SK-N-SH (cell line): Measurements from ENCODE around the gene IQUB. TPM values are rescaled to one million over a fixed set of nuclear protein-coding genes. Genes with fewer than 3 reads are reported as not detected.

Source experiments
- CTCF ChIA-PET: fragments of 300-600, 350-600 bp; formaldehyde crosslinking; extraction: SDS; loops from one replicate; lab custom pipeline; 2021; lab: Yijun Ruan, JAX
- POLR2A ChIA-PET: fragments of 350-600 bp; sonication (Branson Sonifier 250); formaldehyde crosslinking; extraction: SDS; loops from one replicate; lab custom pipeline; 2020; ENCODE audit warnings: antibody characterized with exemption, inconsistent platforms; lab: Yijun Ruan, JAX
- DNase-seq: peaks from one replicate; pipeline ENCODE4 v3.0.0; 2012
- H2AFZ ChIP-seq: fragments of 200-600 bp; sonication (generic); 2 replicates; pipeline ENCODE4 v1.8.1; 2016; ENCODE audit warnings: antibody characterized with exemption, mild to moderate bottlenecking, low read depth
- H3F3A ChIP-seq: fragments of 200-600 bp; sonication (generic); replicated peaks from 2 replicates; pipeline ENCODE3; 2016; ENCODE audit warnings: antibody characterized with exemption, mild to moderate bottlenecking; ENCODE audit not compliant: insufficient read depth
- H3K27ac ChIP-seq, 2 experiments: fragments of 200-500 bp in 1 of 2; fragments of 200-600 bp in 1 of 2; sonication (Bioruptor generic) in 1 of 2; sonication (generic), shearing (Covaris generic) in 1 of 2; 2 replicates each; pipeline versions ENCODE4 v1.5.1 to v1.6.1; 2014 to 2016; ENCODE audit warnings: low read depth in 2 of 2, inconsistent platforms in 1 of 2, low read length in 1 of 2, mild to moderate bottlenecking in 1 of 2, mixed read lengths in 1 of 2
- H3K27me3 ChIP-seq: fragments of 200-600 bp; sonication (generic), shearing (Covaris generic); 2 replicates; pipeline ENCODE4 v1.6.1; 2016; ENCODE audit warnings: mixed run types; ENCODE audit not compliant: insufficient read depth
- H3K36me3 ChIP-seq, 2 experiments: fragments of 200-500 bp in 1 of 2; fragments of 200-600 bp in 1 of 2; sonication (Bioruptor generic) in 1 of 2; sonication (generic) in 1 of 2; replicated peaks in 1 of 2; 2 replicates each; pipeline versions ENCODE3 to v1.5.1; 2014 to 2016; ENCODE audit warnings: low read length in 1 of 2, mild to moderate bottlenecking in 1 of 2; ENCODE audit not compliant: insufficient read depth in 2 of 2, control insufficient read depth in 1 of 2
- H3K4me1 ChIP-seq, 2 experiments: fragments of 200-500 bp in 1 of 2; fragments of 200-600 bp in 1 of 2; sonication (Bioruptor generic) in 1 of 2; sonication (generic), shearing (Covaris generic) in 1 of 2; 2 replicates each; pipeline versions ENCODE4 v1.5.1 to v1.6.1; 2014 to 2016; ENCODE audit warnings: low read depth in 1 of 2, low read length in 1 of 2, mixed run types in 1 of 2; ENCODE audit not compliant: insufficient read depth in 2 of 2, control insufficient read depth in 1 of 2
- H3K4me2 ChIP-seq: fragments of 200-600 bp; sonication (generic), shearing (Covaris generic); 2 replicates; pipeline ENCODE4 v1.6.1; 2017; ENCODE audit warnings: mixed run types
- H3K4me3 ChIP-seq, 2 experiments: fragments of 200-500 bp in 1 of 2; fragments of 200-600 bp in 1 of 2; sonication (Bioruptor generic) in 1 of 2; sonication (generic), shearing (Covaris generic) in 1 of 2; 2 replicates each; pipeline versions ENCODE4 v1.5.1 to v1.8.1; 2014 to 2016; ENCODE audit warnings: low read depth in 2 of 2, inconsistent platforms in 1 of 2, low read length in 1 of 2, mild to moderate bottlenecking in 1 of 2, mixed read lengths in 1 of 2, moderate library complexity in 1 of 2
- H3K79me2 ChIP-seq: fragments of 200-600 bp; sonication (generic); 2 replicates; pipeline ENCODE4 v1.8.1; 2017; ENCODE audit warnings: mild to moderate bottlenecking; ENCODE audit not compliant: insufficient read depth
- H3K9ac ChIP-seq: fragments of 200-600 bp; sonication (generic); 2 replicates; pipeline ENCODE4 v1.6.1; 2017; ENCODE audit warnings: mixed run types
- H3K9me2 ChIP-seq: fragments of 200-600 bp; sonication (generic); 2 replicates; pipeline ENCODE4 v1.6.1; 2017; ENCODE audit warnings: mixed run types
- H3K9me3 ChIP-seq: fragments of 200-600 bp; sonication (generic); 2 replicates; pipeline ENCODE4 v1.6.1; 2017; ENCODE audit warnings: mixed run types, mild to moderate bottlenecking, moderate library complexity
- H4K20me1 ChIP-seq: fragments of 200-600 bp; sonication (generic); 2 replicates; pipeline ENCODE4 v1.6.1; 2017; ENCODE audit warnings: mild to moderate bottlenecking, mixed run types; ENCODE audit not compliant: insufficient read depth
- CHD2 ChIP-seq: fragments of 150-350 bp; IDR thresholded peaks from 2 replicates; pipeline ENCODE4 v1.6.1; 2018; ENCODE audit warnings: low read length; ENCODE audit not compliant: partially characterized antibody
- EZH2phosphoT487 ChIP-seq: fragments of 200-600 bp; sonication (generic); IDR thresholded peaks from 2 replicates; pipeline ENCODE4 v1.6.1; 2017; ENCODE audit warnings: low read depth, mixed run types, mild to moderate bottlenecking, antibody characterized with exemption, moderate library complexity, borderline replicate concordance
- FOSL2 ChIP-seq: IDR thresholded peaks from 2 replicates; pipeline ENCODE4 v1.4.0; 2012; ENCODE audit warnings: low read depth, mild to moderate bottlenecking, moderate library complexity, borderline replicate concordance
- FOXJ3 ChIP-seq: sonication (generic); formaldehyde crosslinking; IDR thresholded peaks from 2 replicates; pipeline ENCODE4 v1.5.1; 2020; ENCODE audit warnings: mild to moderate bottlenecking, missing genetic modification reagents
- GABPA ChIP-seq: IDR thresholded peaks from 2 replicates; pipeline ENCODE4 v1.4.0; 2012; ENCODE audit warnings: low read depth, mild to moderate bottlenecking
- GATA2 ChIP-seq: sonication (generic); formaldehyde crosslinking; IDR thresholded peaks from 2 replicates; pipeline ENCODE4 v1.5.0; 2020; ENCODE audit warnings: mild to moderate bottlenecking, missing genetic modification reagents
- JUND ChIP-seq: IDR thresholded peaks from 2 replicates; pipeline ENCODE4 v1.4.0; 2012
- NRF1 ChIP-seq: IDR thresholded peaks from 2 replicates; pipeline ENCODE4 v1.6.1; 2012; ENCODE audit warnings: low read depth, mild to moderate bottlenecking, low read length
- RAD21 ChIP-seq: IDR thresholded peaks from 2 replicates; pipeline ENCODE4 v1.6.1; 2012; ENCODE audit warnings: mild to moderate bottlenecking, low read length
- RFX5 ChIP-seq: IDR thresholded peaks from 2 replicates; pipeline ENCODE4 v1.6.1; 2012; ENCODE audit warnings: mild to moderate bottlenecking, improper control_type of control experiment, low read length
- RXRA ChIP-seq: IDR thresholded peaks from 2 replicates; pipeline ENCODE4 v1.4.0; 2012; ENCODE audit warnings: low read depth, mild to moderate bottlenecking, borderline replicate concordance
- SIN3A ChIP-seq: IDR thresholded peaks from 2 replicates; pipeline ENCODE4 v1.6.1; 2012; ENCODE audit warnings: low read depth, mild to moderate bottlenecking, low read length, moderate library complexity, borderline replicate concordance
- SMC3 ChIP-seq: IDR thresholded peaks from 2 replicates; pipeline ENCODE4 v1.6.1; 2012; ENCODE audit warnings: low read depth, low read length, improper control_type of control experiment
- TCF12 ChIP-seq: IDR thresholded peaks from 2 replicates; pipeline ENCODE4 v1.4.0; 2012
- YY1 ChIP-seq: IDR thresholded peaks from 2 replicates; pipeline ENCODE4 v1.4.0; 2012; ENCODE audit warnings: low read depth, mild to moderate bottlenecking
- WGBS: methylation state at CpG from one replicate; pipeline ENCODE4 v1.1.6; 2017; ENCODE audit warnings: low lambda C conversion rate; 5-methylcytosine and 5-hydroxymethylcytosine counted together
- polyA plus RNA-seq, 3 experiments: library from polyadenylated mRNA; depleted of rRNA; stranded (reverse); fragments of >200 nt; gene quantifications; 2 replicates each; pipeline ENCODE4 v1.2.3, GENCODE V29; 2012
- TF ChIP-seq, protein P1 (sequence below): IDR thresholded peaks from 2 replicates; pipeline ENCODE4 v1.6.1; 2012; ENCODE audit warnings: mild to moderate bottlenecking, low read depth, low read length, moderate library complexity
- TF ChIP-seq, protein P2 (sequence below): IDR thresholded peaks from 2 replicates; pipeline ENCODE4 v1.4.0; 2012; ENCODE audit warnings: low read depth, borderline replicate concordance
- TF ChIP-seq, protein P3 (sequence below): IDR thresholded peaks from 2 replicates; pipeline ENCODE4 v1.4.0; 2012; ENCODE audit warnings: low read depth
- TF ChIP-seq, protein P4 (sequence below): IDR thresholded peaks from 2 replicates; pipeline ENCODE4 v1.4.0; 2012; ENCODE audit warnings: low read depth, borderline replicate concordance
- TF ChIP-seq, protein P5 (sequence below): fragments of 200-600 bp; sonication (generic); IDR thresholded peaks from 2 replicates; pipeline ENCODE4 v1.6.1; 2017; ENCODE audit warnings: antibody characterized with exemption, mild to moderate bottlenecking, moderate library complexity
- TF ChIP-seq, protein P6 (sequence below): fragments of 150-350 bp; IDR thresholded peaks from 2 replicates; pipeline ENCODE4 v1.6.1; 2017; ENCODE audit warnings: antibody characterized with exemption, low read length, low read depth, borderline replicate concordance
- TF ChIP-seq, protein P7 (sequence below): IDR thresholded peaks from 2 replicates; pipeline ENCODE4; 2012

IQUB gene
- polyA plus RNA-seq, 1 of the 3 experiments (the other 2 are of a cell fraction) = 0.10 TPM

DNA sequence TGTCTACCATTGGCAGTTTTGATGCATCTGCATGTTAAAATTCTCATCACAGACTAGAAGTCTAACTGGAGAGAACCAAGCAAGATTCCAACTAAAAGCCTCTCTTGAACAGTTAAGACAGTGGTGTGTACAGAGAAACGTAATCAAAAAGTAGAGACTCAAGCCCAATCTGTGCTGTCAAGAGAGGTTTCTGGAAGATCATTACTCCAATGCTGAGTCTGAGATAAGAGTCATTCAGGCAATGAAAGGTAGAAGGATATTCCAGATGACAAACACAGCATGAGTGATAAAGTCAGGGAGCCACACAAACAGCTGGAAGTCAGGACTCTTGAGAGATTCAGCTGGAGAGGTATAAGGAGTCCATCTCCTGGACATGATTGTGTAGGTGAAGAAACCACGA, 48.7 kb downstream of the IQUB start (continued):
- TF ChIP-seq, protein P1, sequence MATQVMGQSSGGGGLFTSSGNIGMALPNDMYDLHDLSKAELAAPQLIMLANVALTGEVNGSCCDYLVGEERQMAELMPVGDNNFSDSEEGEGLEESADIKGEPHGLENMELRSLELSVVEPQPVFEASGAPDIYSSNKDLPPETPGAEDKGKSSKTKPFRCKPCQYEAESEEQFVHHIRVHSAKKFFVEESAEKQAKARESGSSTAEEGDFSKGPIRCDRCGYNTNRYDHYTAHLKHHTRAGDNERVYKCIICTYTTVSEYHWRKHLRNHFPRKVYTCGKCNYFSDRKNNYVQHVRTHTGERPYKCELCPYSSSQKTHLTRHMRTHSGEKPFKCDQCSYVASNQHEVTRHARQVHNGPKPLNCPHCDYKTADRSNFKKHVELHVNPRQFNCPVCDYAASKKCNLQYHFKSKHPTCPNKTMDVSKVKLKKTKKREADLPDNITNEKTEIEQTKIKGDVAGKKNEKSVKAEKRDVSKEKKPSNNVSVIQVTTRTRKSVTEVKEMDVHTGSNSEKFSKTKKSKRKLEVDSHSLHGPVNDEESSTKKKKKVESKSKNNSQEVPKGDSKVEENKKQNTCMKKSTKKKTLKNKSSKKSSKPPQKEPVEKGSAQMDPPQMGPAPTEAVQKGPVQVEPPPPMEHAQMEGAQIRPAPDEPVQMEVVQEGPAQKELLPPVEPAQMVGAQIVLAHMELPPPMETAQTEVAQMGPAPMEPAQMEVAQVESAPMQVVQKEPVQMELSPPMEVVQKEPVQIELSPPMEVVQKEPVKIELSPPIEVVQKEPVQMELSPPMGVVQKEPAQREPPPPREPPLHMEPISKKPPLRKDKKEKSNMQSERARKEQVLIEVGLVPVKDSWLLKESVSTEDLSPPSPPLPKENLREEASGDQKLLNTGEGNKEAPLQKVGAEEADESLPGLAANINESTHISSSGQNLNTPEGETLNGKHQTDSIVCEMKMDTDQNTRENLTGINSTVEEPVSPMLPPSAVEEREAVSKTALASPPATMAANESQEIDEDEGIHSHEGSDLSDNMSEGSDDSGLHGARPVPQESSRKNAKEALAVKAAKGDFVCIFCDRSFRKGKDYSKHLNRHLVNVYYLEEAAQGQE = no peak
- TF ChIP-seq, protein P2, sequence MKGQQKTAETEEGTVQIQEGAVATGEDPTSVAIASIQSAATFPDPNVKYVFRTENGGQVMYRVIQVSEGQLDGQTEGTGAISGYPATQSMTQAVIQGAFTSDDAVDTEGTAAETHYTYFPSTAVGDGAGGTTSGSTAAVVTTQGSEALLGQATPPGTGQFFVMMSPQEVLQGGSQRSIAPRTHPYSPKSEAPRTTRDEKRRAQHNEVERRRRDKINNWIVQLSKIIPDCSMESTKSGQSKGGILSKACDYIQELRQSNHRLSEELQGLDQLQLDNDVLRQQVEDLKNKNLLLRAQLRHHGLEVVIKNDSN = no peak
- no peak for TF ChIP-seq CHD2
- TF ChIP-seq JUND = no peak
- no peak for TF ChIP-seq SIN3A
- TF ChIP-seq, all 33 proteins: peak for 0

DNA sequence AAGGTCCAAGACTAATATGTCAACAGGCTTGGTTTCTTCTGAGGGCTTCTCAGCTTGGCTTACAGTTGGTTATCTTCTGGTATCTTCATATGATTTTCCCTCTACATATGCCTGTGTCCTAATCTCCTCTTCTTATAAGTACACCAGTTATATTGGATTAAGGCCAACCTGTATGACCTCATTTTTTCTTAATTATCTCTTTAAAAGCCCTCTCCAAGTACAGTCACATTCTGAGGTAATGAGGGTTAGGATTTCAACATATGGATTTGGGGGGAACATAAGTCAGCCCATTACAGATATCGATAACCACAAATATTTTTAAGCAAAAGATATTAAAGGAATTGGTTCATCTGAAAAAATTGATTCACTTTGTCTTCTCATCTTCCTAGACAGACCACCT, 49.2 kb downstream of the IQUB start:
- Histone ChIP-seq H3K9me2 (no peaks in the 10 kb centered on the region), H3K27me3 (no peaks in the 10 kb centered on the region), H3K79me2 (no peaks in the 10 kb centered on the region), H3K9me3 (peaks cover 4% of the 10 kb centered on the region; the same call in 1 of the 2 replicates), H3K36me3 (no peaks in the 10 kb centered on the region), H4K20me1 (no peaks in the 10 kb centered on the region), H3K4me1 (no peaks in the 10 kb centered on the region; a peak in 1 of 4 replicates), H3K27ac (no peak overlapping the region), H2AFZ (no peak overlapping the region), H3K4me3 (no peak overlapping the region), H3F3A (no peaks in the 10 kb centered on the region), H3K9ac (no peak overlapping the region), H3K4me2 (no peak overlapping the region)
- CTCF ChIA-PET = interaction anchor here (2.0 kb wide), 1 partner anchor 9 kb away, joined by 13 read pairs; no protein-coding TSS in a partner anchor
- DNase-seq = no peak
- WGBS = 51% methylated on average over 1 of the region's 1 CpG
- POLR2A ChIA-PET = no interaction called here
- TF ChIP-seq FOSL2 = no peak
- TF ChIP-seq, protein P3, sequence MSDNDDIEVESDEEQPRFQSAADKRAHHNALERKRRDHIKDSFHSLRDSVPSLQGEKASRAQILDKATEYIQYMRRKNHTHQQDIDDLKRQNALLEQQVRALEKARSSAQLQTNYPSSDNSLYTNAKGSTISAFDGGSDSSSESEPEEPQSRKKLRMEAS = no peak
- TF ChIP-seq RAD21 = no peak
- TF ChIP-seq, protein P4, sequence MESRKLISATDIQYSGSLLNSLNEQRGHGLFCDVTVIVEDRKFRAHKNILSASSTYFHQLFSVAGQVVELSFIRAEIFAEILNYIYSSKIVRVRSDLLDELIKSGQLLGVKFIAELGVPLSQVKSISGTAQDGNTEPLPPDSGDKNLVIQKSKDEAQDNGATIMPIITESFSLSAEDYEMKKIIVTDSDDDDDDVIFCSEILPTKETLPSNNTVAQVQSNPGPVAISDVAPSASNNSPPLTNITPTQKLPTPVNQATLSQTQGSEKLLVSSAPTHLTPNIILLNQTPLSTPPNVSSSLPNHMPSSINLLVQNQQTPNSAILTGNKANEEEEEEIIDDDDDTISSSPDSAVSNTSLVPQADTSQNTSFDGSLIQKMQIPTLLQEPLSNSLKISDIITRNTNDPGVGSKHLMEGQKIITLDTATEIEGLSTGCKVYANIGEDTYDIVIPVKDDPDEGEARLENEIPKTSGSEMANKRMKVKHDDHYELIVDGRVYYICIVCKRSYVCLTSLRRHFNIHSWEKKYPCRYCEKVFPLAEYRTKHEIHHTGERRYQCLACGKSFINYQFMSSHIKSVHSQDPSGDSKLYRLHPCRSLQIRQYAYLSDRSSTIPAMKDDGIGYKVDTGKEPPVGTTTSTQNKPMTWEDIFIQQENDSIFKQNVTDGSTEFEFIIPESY = no peak
- no peak for TF ChIP-seq GABPA
- no peak for TF ChIP-seq NRF1
- no peak for TF ChIP-seq EZH2phosphoT487
- no peak for TF ChIP-seq TCF12
- TF ChIP-seq, protein P5, sequence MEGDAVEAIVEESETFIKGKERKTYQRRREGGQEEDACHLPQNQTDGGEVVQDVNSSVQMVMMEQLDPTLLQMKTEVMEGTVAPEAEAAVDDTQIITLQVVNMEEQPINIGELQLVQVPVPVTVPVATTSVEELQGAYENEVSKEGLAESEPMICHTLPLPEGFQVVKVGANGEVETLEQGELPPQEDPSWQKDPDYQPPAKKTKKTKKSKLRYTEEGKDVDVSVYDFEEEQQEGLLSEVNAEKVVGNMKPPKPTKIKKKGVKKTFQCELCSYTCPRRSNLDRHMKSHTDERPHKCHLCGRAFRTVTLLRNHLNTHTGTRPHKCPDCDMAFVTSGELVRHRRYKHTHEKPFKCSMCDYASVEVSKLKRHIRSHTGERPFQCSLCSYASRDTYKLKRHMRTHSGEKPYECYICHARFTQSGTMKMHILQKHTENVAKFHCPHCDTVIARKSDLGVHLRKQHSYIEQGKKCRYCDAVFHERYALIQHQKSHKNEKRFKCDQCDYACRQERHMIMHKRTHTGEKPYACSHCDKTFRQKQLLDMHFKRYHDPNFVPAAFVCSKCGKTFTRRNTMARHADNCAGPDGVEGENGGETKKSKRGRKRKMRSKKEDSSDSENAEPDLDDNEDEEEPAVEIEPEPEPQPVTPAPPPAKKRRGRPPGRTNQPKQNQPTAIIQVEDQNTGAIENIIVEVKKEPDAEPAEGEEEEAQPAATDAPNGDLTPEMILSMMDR = no peak
- no peak for TF ChIP-seq FOXJ3 (CRISPR knock-in tag)
- no peak for TF ChIP-seq RXRA
- TF ChIP-seq SMC3 = no peak
- TF ChIP-seq, protein P6, sequence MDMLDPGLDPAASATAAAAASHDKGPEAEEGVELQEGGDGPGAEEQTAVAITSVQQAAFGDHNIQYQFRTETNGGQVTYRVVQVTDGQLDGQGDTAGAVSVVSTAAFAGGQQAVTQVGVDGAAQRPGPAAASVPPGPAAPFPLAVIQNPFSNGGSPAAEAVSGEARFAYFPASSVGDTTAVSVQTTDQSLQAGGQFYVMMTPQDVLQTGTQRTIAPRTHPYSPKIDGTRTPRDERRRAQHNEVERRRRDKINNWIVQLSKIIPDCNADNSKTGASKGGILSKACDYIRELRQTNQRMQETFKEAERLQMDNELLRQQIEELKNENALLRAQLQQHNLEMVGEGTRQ = no peak
- no peak for TF ChIP-seq YY1
- no peak for TF ChIP-seq GATA2
- TF ChIP-seq, protein P7, sequence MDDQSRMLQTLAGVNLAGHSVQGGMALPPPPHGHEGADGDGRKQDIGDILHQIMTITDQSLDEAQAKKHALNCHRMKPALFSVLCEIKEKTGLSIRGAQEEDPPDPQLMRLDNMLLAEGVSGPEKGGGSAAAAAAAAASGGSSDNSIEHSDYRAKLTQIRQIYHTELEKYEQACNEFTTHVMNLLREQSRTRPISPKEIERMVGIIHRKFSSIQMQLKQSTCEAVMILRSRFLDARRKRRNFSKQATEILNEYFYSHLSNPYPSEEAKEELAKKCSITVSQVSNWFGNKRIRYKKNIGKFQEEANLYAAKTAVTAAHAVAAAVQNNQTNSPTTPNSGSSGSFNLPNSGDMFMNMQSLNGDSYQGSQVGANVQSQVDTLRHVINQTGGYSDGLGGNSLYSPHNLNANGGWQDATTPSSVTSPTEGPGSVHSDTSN = no peak
- TF ChIP-seq RFX5 = no peak
